ENCODE measurements around the gene TRAF2. TPM values are rescaled to one million over a fixed set of nuclear protein-coding genes. Genes with fewer than 3 reads are reported as not detected.

TRAF2 gene
- total and polyA plus RNA-seq, 2 of the 4 experiments (the other 2 are of a cell fraction), result 6.6 to 12.0 TPM

- Histone ChIP-seq H2AK5ac (ENCODE audit: low read depth, low read length) (no peak overlapping the region), H2AFZ (replicated peaks; ENCODE audit: low read length, poor library complexity) (peak overlapping the region; percentile 98), H2BK20ac (ENCODE audit: low read depth, low read length) (no peak overlapping the region), H3K4me1 (ENCODE audit: control insufficient read depth, insufficient read depth, low read length) (no peaks in the 10 kb centered on the region; the same call in 1 of the 2 replicates), H3K14ac (replicated peaks; ENCODE audit: low read depth, low read length) (no peak overlapping the region), H4K5ac (ENCODE audit: low read depth, low read length) (no peak overlapping the region; the same call in 1 of the 2 replicates), H3K9ac (ENCODE audit: low read depth, low read length) (peak overlapping the region; percentile 1; the same call in 1 of the 2 replicates), H4K8ac (ENCODE audit: low read depth in 2 of 2, low read length in 2 of 2) (peak overlapping the region; percentile 45 to 87; a peak in 3 of 4 replicates), H3K9me1 (ENCODE audit: insufficient read depth, low read length) (peaks cover 1% of the 10 kb centered on the region; the same call in 1 of the 2 replicates), H2AK9ac (replicated peaks; ENCODE audit: low read depth, low read length, poor library complexity) (peak overlapping the region; percentile 59), H3K4me3 (ENCODE audit: insufficient read depth, low read depth, low read length) (peak overlapping the region; percentile 40), H3K79me1 (ENCODE audit: low read depth in 1 of 2, low read length in 2 of 2) (peaks cover 0 to 2% of the 10 kb centered on the region in 2 experiments; a peak in 1 of 4 replicates), H3K4me2 (ENCODE audit: low read depth, low read length) (peak overlapping the region; percentile 82), H2BK15ac (ENCODE audit: low read depth, low read length) (no peak overlapping the region), H3K4ac (ENCODE audit: low read depth, low read length) (no peak overlapping the region), H3K27me3 (ENCODE audit: control insufficient read depth, insufficient read depth, low read length) (peaks cover 9% of the 10 kb centered on the region; the same call in 1 of the 2 replicates), H4K20me1 (ENCODE audit: insufficient read depth, low read length) (no peaks in the 10 kb centered on the region), H3K18ac (ENCODE audit: low read depth, low read length) (no peak overlapping the region), H2BK120ac (ENCODE audit: low read depth, low read length) (no peak overlapping the region), H3K36me3 (ENCODE audit: control insufficient read depth, insufficient read depth, low read length) (no peaks in the 10 kb centered on the region), H3K27ac (ENCODE audit: insufficient read depth, low read length) (no peak overlapping the region; the same call in 1 of the 2 replicates), H3K9me3 (ENCODE audit: control insufficient read depth, insufficient read depth, low read length) (no peaks in the 10 kb centered on the region), H3K56ac (ENCODE audit: extremely low read depth, insufficient read depth, low read length) (no peak overlapping the region), H4K91ac (ENCODE audit: insufficient read depth, low read depth, low read length) (no peak overlapping the region; the same call in 1 of the 2 replicates), H2BK5ac (ENCODE audit: low read depth, low read length, poor library complexity, severe bottlenecking) (no peak overlapping the region), H3K23ac (ENCODE audit: low read depth, low read length) (no peak overlapping the region)
- 2% methylated on average over 22 of the region's 63 CpGs; no CpG with 5 or more reads in 1 of the 2 experiments for WGBS, 2 experiments (ENCODE audit: extremely low coverage in 2 of 2, insufficient read length in 1 of 2)
- dilution Hi-C loops (cut with HindIII; ENCODE audit: low sequenced_read_pairs, unreplicated experiment), result no loop called here
- peak; percentile 91 for ATAC-seq (ENCODE audit: low read depth)
- DNase-seq, result peak; percentile 73
- no TSS peak for BruUV-seq (replicated peaks)
- intact Hi-C loops (cut with micrococcal nuclease), result no loop called here
- ChIA-PET POLR2A (ENCODE audit: unreplicated experiment) (no interaction called here), CTCF (no interaction called here)
- in situ Hi-C loops (cut with MboI; ENCODE audit: low sequenced_read_pairs), result no loop called here
- TF ChIP-seq FOS (IDR thresholded peaks at IDR 0.05; ENCODE audit: low read depth, low read length) (peak; percentile 68), SMC3 (IDR thresholded peaks at IDR 0.05; ENCODE audit: low read depth, low read length) (no peak), RCOR1 (IDR thresholded peaks at IDR 0.05; ENCODE audit: insufficient replicate concordance, low read length) (peak; percentile 31)
- TF ChIP-seq, protein P1, sequence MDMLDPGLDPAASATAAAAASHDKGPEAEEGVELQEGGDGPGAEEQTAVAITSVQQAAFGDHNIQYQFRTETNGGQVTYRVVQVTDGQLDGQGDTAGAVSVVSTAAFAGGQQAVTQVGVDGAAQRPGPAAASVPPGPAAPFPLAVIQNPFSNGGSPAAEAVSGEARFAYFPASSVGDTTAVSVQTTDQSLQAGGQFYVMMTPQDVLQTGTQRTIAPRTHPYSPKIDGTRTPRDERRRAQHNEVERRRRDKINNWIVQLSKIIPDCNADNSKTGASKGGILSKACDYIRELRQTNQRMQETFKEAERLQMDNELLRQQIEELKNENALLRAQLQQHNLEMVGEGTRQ (IDR thresholded peaks at IDR 0.05; ENCODE audit: low read depth, low read length), result peak; percentile 98
Measured at GRCh38 chr9:136949817-136950655, 63.7 kb downstream of the TRAF2 start.
